Kidney (tissue), 14 donors: Measurements from ENCODE around the gene HMHB1. TPM values are rescaled to one million over a fixed set of nuclear protein-coding genes. Genes with fewer than 3 reads are reported as not detected.

ENCODE experiments used
- DNase-seq, 5 donors: peaks; one replicate each; pipeline ENCODE4 v3.0.0-alpha.2; 2013 to 2020
- FAIRE-seq: peaks from 2 replicates; lab custom pipeline; 2012; peaks lifted over from hg19 to GRCh38; lab: Jason Lieb, UNC
- H3K27ac ChIP-seq, 2 donors: one replicate each; pipeline ENCODE4 v1.7.0; 2013; ENCODE audit warnings: low read depth in 2 of 2, low read length in 2 of 2, inconsistent platforms in 1 of 2
- H3K27me3 ChIP-seq: one replicate; pipeline ENCODE4 v1.7.1; 2013; ENCODE audit warnings: low read length, inconsistent platforms; ENCODE audit not compliant: control insufficient read depth, insufficient read depth
- H3K36me3 ChIP-seq, 3 donors: one replicate each; pipeline versions ENCODE4 v1.7.0 to v1.7.1; 2013; ENCODE audit warnings: low read length in 3 of 3, control low read depth in 1 of 3, inconsistent platforms in 1 of 3; ENCODE audit not compliant: insufficient read depth in 3 of 3, control insufficient read depth in 2 of 3
- H3K4me1 ChIP-seq, 3 donors: one replicate each; pipeline versions ENCODE4 v1.7.0 to v1.7.1; 2013; ENCODE audit warnings: low read length in 3 of 3, inconsistent platforms in 1 of 3, low read depth in 1 of 3; ENCODE audit not compliant: control insufficient read depth in 2 of 3, insufficient read depth in 2 of 3
- H3K4me3 ChIP-seq, 3 donors: one replicate each; pipeline versions ENCODE4 v1.7.0 to v1.8.1; 2013; ENCODE audit warnings: low read length in 3 of 3, control low read depth in 1 of 3, inconsistent platforms in 1 of 3
- H3K9ac ChIP-seq, 3 donors: one replicate each; pipeline versions ENCODE4 v1.7.0 to v1.7.1; 2013; ENCODE audit warnings: low read length in 3 of 3, control low read depth in 1 of 3, inconsistent platforms in 1 of 3
- H3K9me3 ChIP-seq, 3 donors: one replicate each; pipeline versions ENCODE4 v1.7.0 to v1.7.1; 2013; ENCODE audit warnings: low read length in 3 of 3, control low read depth in 1 of 3, inconsistent platforms in 1 of 3; ENCODE audit not compliant: control insufficient read depth in 2 of 3, insufficient read depth in 1 of 3
- CTCF ChIP-seq: IDR thresholded peaks from 3 replicates; pipeline ENCODE4 v1.5.1; 2012; ENCODE audit warnings: mild to moderate bottlenecking, moderate library complexity, borderline replicate concordance; ENCODE audit not compliant: insufficient read depth; ENCODE audit errors: extremely low read depth
- intact Hi-C: fragments of 100-400 bp; cut with DNase I; formaldehyde crosslinking; loops from one replicate; pipeline ENCODE4 v1.11.1; 2022
- polyA plus RNA-seq: library from polyadenylated mRNA; stranded (reverse); fragments of 350-450 nt; fragmentation: Illumina TruSeq; extraction: RNeasy Lipid Tissue Mini Kit (QIAGEN cat#74804); gene quantifications from one replicate; pipeline ENCODE4 v1.2.3, GENCODE V29; 2014; ENCODE audit warnings: low read depth, low replicate concordance; ENCODE audit not compliant: insufficient read depth
- total RNA-seq: library from RNA; stranded (reverse); fragmentation: NEBNext Ultra II Directional; extraction: Animal tissue kit (Norgen Biotek cat#: 25700); gene quantifications from one replicate; pipeline ENCODE4 v1.2.1, GENCODE V29; 2021
- donor health status: control.
- donor health status: control.
- donor health status: control.
- donor health status: control.
- donor health status: control.
- donor health status: DM: yes; HTN: yes; CAD: no.
- donor health status: Normal renal cell carcinoma (clear cell type).

The HMHB1 gene
- total and polyA plus RNA-seq, 2 donors from 2014 or later = not detected

DNA sequence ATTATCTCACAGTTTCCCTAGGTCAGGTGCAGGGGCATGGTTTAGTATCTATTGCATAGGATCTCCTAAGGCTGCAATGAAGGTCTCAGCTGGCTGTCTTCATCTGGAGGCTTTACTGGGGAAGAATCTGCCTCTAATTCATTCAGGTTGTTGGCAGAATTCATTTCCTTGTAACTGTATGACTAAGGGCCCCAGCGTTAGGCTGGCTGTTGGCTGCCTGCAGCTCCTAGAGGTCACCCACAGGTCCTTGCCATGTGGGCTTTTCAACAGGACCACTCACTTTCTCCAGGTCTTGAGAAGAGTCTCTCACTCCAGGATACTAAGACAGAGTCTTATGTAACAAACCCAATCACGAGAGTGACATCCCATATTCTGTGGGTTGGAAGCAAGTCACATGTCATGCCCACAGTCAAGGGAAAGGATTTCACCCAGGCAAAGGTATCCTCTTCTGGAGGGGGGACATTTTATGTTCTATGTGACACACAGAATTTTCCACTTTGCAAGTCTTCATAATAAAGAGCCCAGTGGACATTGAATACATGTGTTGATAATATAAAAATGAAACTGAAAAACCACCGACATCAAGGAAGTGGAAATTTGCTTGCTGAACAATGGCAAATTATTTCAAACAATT is 38.2 kb downstream of the HMHB1 start:
- TF ChIP-seq CTCF = no peak
- DNase-seq (no peak), FAIRE-seq (no peak)
- Histone ChIP-seq H3K9me3 (no peaks in the 10 kb centered on the region), H3K9ac (no peak overlapping the region), H3K4me3 (no peak overlapping the region), H3K27ac (no peak overlapping the region), H3K36me3 (no peaks in the 10 kb centered on the region), H3K27me3 (no peaks in the 10 kb centered on the region), H3K4me1 (no peaks in the 10 kb centered on the region)
- intact Hi-C loops = no loop called here

DNA sequence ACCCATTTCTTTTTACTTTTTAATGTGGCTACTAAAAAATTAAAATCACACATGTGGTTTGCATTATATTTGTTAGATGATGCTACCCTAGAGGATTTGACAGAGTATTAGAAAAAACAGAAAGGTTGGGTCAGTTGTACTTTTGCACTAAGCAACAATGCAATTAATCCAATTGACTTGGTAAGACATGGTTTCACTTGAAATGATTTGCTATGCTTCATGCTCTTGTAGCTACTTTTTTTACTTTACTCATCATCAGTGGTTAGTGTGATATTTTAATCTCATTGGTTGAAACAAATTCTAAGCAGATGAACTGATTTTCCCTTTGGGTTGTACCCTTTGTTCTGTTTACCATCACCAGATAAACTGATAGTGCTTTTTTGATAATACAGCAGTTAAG is 39.4 kb downstream of the HMHB1 start:
- Histone ChIP-seq H3K4me3 (no peak overlapping the region), H3K9me3 (no peaks in the 10 kb centered on the region), H3K4me1 (no peaks in the 10 kb centered on the region), H3K36me3 (no peaks in the 10 kb centered on the region), H3K27ac (no peak overlapping the region), H3K9ac (no peak overlapping the region), H3K27me3 (no peaks in the 10 kb centered on the region)
- no peak for FAIRE-seq
- DNase-seq = no peak
- no peak for TF ChIP-seq CTCF
- intact Hi-C loops = no loop called here

DNA sequence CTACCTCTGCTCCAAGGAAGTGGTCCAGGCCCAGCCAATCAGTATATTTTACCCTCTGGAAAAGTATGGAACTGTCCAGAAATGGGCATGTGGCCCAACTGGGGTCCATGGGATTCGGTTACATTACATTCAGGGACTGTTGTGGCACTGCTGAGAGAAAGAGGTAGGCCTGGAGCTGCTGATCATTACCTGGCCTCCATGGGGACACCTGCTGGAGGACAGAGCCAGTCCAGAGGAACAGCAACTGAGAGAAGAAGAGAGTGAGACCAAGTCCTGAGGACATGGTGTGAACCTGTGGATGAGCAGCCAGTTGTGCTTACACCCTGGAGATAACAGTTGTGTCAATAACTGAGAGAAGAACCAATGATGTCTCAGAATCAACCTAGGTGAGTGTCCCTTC is 48.2 kb downstream of the HMHB1 start:
- Histone ChIP-seq H3K36me3 (no peaks in the 10 kb centered on the region), H3K27ac (no peak overlapping the region), H3K4me1 (no peaks in the 10 kb centered on the region), H3K9me3 (no peaks in the 10 kb centered on the region), H3K9ac (no peak overlapping the region), H3K27me3 (no peaks in the 10 kb centered on the region), H3K4me3 (no peak overlapping the region)
- intact Hi-C loops = no loop called here
- no peak for TF ChIP-seq CTCF
- DNase-seq (no peak), FAIRE-seq (no peak)

DNA sequence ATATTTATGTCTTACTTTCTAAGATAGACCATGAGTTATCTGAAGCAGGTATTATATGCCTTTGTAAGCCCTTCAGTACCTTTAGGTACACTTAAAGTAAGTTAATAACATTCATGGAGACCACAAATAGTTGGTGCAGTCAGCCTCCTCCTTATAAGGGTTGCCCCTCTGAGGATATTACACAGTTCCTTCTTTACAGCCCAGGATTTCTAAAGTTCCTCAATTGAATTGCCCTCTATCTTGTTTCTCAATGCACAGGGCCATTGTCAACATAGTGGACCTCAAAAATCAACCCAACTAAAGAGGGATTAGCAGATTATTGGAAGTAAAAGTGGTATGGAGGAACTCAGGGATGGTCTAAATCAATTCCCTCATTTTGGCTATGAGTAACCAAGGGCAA is 50.3 kb downstream of the HMHB1 start:
- H3K4me1 ChIP-seq = no peaks in the 10 kb centered on the region
- no peak overlapping the region for H3K4me3 ChIP-seq
- no peaks in the 10 kb centered on the region for H3K27me3 ChIP-seq
- DNase-seq (no peak), FAIRE-seq (no peak)
- intact Hi-C loops = no loop called here
- no peak overlapping the region for H3K27ac ChIP-seq
- H3K36me3 ChIP-seq = no peaks in the 10 kb centered on the region
- TF ChIP-seq CTCF = no peak
- no peak overlapping the region for H3K9ac ChIP-seq
- H3K9me3 ChIP-seq = no peaks in the 10 kb centered on the region
